Stimulated activated naive CD8-positive, alpha-beta T cell treated with anti-CD3 and anti-CD28 coated beads, Interleukin-15, Interleukin-2, amounts not matched to agents 100 ng/mL and 50 ng/mL, for 24 hours (primary cell): Measurements from ENCODE around the gene KNDC1.
"Not testable (repeated sequence)": the region's sequence is repeated elsewhere in the genome, so short reads cannot be mapped to it uniquely, and the experiment has no call there.

Experiments
- H3K27ac Mint-ChIP-seq: one replicate; pipeline ENCODE4 v1.8.0; 2021; ENCODE audit warnings: mild to moderate bottlenecking, mixed read lengths
- H3K27me3 Mint-ChIP-seq: one replicate; pipeline ENCODE4 v1.8.0; 2021; ENCODE audit warnings: mixed read lengths
- H3K36me3 Mint-ChIP-seq: one replicate; pipeline ENCODE4 v1.8.0; 2021; ENCODE audit warnings: low read depth, mixed read lengths
- H3K4me1 Mint-ChIP-seq: one replicate; pipeline ENCODE4 v1.8.0; 2021; ENCODE audit warnings: low read depth, mixed read lengths
- H3K4me3 Mint-ChIP-seq: one replicate; pipeline ENCODE4 v1.8.0; 2021; ENCODE audit warnings: mild to moderate bottlenecking, mixed read lengths
- H3K9me3 Mint-ChIP-seq: one replicate; pipeline ENCODE4 v1.8.0; 2021; ENCODE audit warnings: mixed read lengths

The KNDC1 gene

DNA sequence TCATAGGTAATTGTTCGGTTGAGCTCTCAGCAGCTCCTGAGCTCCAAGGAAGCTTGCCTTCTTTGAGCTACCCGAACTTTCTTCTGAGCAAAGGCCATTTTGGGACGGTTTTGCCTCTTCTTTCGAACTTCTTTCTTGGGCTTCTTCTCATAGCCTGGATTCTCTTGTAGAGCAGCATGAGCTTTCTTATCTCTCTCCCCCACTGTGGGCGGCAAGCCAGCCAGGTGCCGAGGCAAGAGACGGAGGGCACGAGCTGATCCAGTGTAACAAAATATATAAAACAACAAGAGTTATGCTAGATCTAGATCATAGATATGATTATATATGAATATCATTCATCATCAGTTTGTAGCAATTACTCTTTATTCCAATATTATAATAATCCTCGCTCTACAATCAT, 16.5 kb upstream of the KNDC1 start:
- Mint-ChIP-seq H3K4me1 (peaks cover 11% of the 10 kb centered on the region), H3K27ac (peak overlapping the region; percentile 60)

GRCh38 chr10:133144771-133145170, 15.2 kb upstream of the KNDC1 start:
- Mint-ChIP-seq H3K4me1 (peaks cover 11% of the 10 kb centered on the region), H3K27ac (no peak overlapping the region), H3K27me3 (peaks cover 60% of the 10 kb centered on the region), H3K4me3 (no peak overlapping the region), H3K9me3 (no peaks in the 10 kb centered on the region), H3K36me3 (no peaks in the 10 kb centered on the region)

More for the DNA sequence above, 16.5 kb upstream of the KNDC1 start:
- Mint-ChIP-seq H3K27me3 (peaks cover 48% of the 10 kb centered on the region), H3K4me3 (no peak overlapping the region), H3K36me3 (no peaks in the 10 kb centered on the region), H3K9me3 (no peaks in the 10 kb centered on the region)

DNA sequence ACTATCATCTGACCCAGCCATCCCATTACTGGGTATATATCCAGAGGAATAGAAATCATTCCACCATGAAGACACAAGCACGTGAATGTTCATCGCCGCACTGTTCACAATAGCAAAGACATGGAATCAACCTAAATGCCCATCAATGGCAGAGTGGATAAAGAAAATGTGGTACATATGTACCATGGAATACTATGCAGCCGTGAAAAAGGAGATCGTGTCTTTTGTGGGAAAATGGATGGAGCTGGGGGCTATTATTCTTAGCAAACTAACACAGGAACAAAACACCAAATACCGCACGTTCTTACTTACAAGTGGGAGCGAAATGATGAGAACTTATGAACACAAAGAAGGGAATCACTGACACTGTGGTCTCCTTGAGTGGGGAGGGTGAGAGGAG, 9.8 kb upstream of the KNDC1 start:
- H3K9me3 Mint-ChIP-seq = no peaks in the 10 kb centered on the region
- H3K4me3 Mint-ChIP-seq = no peak overlapping the region
- no peaks in the 10 kb centered on the region for H3K36me3 Mint-ChIP-seq
- no peaks in the 10 kb centered on the region for H3K4me1 Mint-ChIP-seq
- no peak overlapping the region for H3K27ac Mint-ChIP-seq
- peaks cover 56% of the 10 kb centered on the region for H3K27me3 Mint-ChIP-seq

- H3K4me1 Mint-ChIP-seq = no peaks in the 10 kb centered on the region
- H3K9me3 Mint-ChIP-seq = no peaks in the 10 kb centered on the region
- peaks cover 52% of the 10 kb centered on the region for H3K27me3 Mint-ChIP-seq
- H3K4me3 Mint-ChIP-seq = no peak overlapping the region
- no peak overlapping the region for H3K27ac Mint-ChIP-seq
- H3K36me3 Mint-ChIP-seq = no peaks in the 10 kb centered on the region
Observed at GRCh38 chr10:133150656-133151055, 9.4 kb upstream of the KNDC1 start.

DNA sequence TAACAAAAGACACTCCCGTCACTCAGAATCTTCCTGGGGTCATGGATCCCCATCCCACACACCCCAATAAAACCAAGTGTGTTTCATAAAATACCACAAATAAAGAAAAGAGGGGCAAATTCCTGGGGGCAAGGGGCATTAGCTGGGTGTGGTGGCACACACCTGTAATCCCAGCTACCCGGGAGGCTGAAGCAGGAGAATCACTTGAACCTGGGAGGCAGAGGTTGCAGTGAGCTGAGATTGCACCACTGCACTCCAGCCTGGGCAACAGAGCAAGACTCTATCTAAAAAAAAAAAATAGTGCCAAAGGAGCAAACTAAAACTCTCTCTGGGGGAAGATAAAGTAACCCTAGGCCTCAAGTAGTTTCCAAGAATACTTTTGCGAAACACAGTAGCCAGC, 8.9 kb upstream of the KNDC1 start:
- not testable (repeated sequence) for H3K4me3 Mint-ChIP-seq, H3K27ac Mint-ChIP-seq, H3K36me3 Mint-ChIP-seq, H3K4me1 Mint-ChIP-seq, H3K9me3 Mint-ChIP-seq
- H3K27me3 Mint-ChIP-seq = peaks cover 52% of the 10 kb centered on the region

DNA sequence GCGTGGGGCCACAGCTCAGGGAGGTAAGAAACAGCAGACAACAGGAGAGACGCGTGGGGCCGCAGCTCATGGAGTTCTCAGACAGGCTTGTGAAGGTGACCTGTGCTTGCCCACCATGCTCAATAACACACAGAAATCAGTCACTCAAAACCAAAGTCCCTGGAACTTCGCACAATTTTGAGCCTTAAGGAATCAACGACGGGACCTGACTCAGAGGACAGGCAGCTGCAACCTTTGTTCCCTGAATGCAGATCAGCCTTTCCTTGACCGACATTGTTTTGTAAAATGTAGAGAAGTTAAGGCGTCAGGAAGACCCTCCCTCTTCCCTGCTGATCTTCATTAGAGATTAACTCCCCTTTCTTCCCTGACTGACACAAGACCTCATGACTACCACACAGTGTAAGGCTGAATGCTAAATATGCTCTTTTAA, 8.5 kb upstream of the KNDC1 start:
- H3K27me3 Mint-ChIP-seq = peaks cover 47% of the 10 kb centered on the region
- H3K4me1 Mint-ChIP-seq = no peaks in the 10 kb centered on the region
- no peaks in the 10 kb centered on the region for H3K36me3 Mint-ChIP-seq
- H3K9me3 Mint-ChIP-seq = no peaks in the 10 kb centered on the region
- H3K4me3 Mint-ChIP-seq = no peak overlapping the region
- H3K27ac Mint-ChIP-seq = no peak overlapping the region

DNA sequence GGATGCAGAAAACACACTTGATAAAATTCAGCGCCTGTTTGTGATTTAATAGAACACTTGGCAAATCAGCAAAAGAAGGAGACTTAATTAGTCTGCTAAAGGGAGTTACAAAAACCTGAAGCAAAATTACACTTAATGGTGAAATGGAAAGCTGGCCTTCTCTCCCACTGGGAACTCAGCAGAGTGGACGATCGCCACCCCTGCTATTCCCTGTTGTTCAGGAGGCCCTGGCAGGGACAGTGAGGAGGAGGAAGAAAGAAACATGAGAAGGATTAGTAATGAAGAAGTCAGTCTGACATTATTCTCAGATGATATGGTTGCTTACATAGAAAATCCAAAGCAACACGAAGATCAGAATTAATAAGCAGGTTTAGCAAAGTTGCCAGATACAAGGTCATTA, 5.6 kb upstream of the KNDC1 start:
- Mint-ChIP-seq H3K27me3 (peaks cover 19% of the 10 kb centered on the region), H3K9me3 (no peaks in the 10 kb centered on the region), H3K36me3 (no peaks in the 10 kb centered on the region), H3K27ac (no peak overlapping the region), H3K4me3 (no peak overlapping the region), H3K4me1 (no peaks in the 10 kb centered on the region)

DNA sequence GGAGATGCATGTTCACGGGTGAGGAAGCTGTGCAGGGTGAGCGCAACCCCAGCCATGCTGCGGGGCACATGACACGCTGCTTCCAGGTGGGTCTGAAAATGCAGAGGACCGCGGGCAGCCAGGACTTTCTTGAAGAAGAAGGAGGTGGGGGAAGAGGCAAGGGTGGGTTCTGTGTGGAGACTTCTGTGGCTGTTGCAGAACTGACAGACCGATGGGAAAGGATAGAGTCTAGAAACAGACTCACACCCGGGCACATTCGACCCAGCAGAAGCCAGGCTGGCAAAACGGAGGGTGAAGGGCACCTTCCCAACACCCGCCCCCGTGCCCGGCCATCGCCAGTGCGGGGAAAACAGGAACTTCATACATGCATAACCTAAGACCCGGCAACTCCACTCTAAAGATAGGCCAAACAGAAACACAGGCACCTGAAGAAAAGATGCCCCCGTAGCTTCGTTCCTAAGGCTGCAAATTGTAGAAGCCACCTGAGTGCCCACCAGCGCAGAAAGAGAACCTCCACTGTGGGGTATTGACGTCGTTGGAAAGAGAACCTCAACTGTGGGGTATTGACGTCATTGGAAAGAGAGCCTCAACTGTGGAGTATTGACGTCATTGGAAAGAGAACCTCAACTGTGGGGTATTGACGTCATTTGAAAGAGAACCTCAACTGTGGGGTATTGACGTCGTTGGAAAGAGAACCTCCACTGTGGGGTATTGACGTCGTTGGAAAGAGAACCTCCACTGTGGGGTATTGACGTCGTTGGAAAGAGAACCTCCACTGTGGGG, 4.8 kb upstream of the KNDC1 start:
- no peaks in the 10 kb centered on the region for H3K9me3 Mint-ChIP-seq
- no peaks in the 10 kb centered on the region for H3K36me3 Mint-ChIP-seq
- no peak overlapping the region for H3K27ac Mint-ChIP-seq
- H3K27me3 Mint-ChIP-seq = peaks cover 11% of the 10 kb centered on the region
- no peaks in the 10 kb centered on the region for H3K4me1 Mint-ChIP-seq
- H3K4me3 Mint-ChIP-seq = no peak overlapping the region

DNA sequence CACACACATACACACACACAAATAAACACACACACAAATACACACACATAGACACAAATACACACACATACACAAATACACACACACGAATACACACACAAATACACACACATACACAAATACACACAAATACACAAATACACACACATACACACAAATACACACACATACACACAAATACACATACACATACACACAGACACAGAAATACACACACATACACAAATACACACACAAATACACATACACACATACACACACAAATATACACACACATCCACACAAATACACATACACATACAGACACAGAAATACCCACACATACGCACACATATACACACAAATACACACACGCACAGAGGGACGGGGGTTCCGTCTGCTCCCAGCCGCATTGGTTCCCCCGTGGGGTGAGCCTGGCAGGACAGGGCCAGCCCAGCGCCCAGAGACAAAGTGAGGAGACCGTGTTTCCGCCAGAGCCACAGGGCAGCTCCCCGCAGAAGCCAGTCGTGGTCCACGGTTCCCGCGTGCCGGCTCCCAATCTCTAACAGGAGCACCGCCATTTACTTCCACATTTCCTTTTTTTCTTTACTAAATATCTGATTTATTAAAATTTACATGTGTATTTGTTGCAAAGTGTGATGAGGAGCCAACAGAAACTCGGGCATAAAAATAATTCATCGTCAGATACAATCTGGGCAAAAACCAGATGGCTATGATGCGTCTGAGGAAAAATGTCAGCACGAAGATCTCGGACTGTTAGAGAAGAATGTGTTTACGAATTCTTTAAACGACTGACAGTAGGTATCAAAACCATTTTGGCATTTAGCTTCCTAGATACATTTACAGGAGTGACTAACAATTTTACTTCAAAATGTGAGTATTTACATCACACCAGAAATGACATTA, 3.1 kb upstream of the KNDC1 start:
- Mint-ChIP-seq H3K4me1 (no peaks in the 10 kb centered on the region), H3K36me3 (no peaks in the 10 kb centered on the region)

DNA sequence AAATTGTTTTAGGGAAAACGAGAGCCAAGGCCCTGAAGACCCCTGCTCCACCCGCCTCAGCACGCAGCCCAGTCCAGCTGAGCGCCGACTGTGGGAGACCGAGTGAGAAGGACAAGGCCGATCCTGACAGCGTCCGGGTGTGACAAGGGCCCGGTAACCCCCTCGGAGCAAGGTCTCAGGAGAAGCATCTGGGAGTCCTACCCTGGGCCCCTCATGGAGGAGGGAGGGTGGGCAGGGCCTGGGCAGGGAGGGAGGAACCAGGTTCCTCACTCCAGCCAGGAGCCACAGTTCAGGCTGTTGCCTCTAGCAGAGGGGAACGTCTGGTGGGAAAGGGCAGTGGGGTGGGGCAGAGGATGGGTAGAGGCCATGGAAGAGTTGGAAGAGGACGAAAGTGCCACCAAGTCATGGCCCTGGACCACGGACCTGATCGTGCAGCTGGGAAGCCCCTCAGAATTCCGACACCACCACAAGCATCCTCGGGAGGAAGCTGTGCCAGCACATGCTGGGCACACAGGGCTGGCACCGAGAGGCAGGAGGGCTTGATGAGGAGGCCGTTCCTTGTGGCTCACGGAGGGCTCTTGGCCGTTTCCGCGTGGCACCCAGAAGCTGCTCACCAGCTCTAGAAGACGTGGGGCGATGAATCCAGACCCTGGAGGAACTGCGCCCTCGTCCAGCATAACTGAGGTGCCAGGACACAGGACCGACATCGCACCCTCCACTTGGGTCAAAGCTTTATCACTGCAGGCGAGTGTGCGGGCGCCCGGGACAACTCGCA, 2.2 kb upstream of the KNDC1 start:
- no peaks in the 10 kb centered on the region for H3K4me1 Mint-ChIP-seq
- H3K4me3 Mint-ChIP-seq = no peak overlapping the region
- H3K36me3 Mint-ChIP-seq = no peaks in the 10 kb centered on the region
- no peak overlapping the region for H3K27ac Mint-ChIP-seq
- H3K27me3 Mint-ChIP-seq = peaks cover 15% of the 10 kb centered on the region
- no peaks in the 10 kb centered on the region for H3K9me3 Mint-ChIP-seq

More for the DNA sequence above, 3.1 kb upstream of the KNDC1 start:
- no peaks in the 10 kb centered on the region for H3K9me3 Mint-ChIP-seq
- H3K4me3 Mint-ChIP-seq = no peak overlapping the region
- no peak overlapping the region for H3K27ac Mint-ChIP-seq
- peaks cover 11% of the 10 kb centered on the region for H3K27me3 Mint-ChIP-seq

- Mint-ChIP-seq H3K27me3 (peaks cover 17% of the 10 kb centered on the region), H3K4me1 (no peaks in the 10 kb centered on the region), H3K4me3 (no peak overlapping the region), H3K9me3 (no peaks in the 10 kb centered on the region), H3K36me3 (no peaks in the 10 kb centered on the region), H3K27ac (no peak overlapping the region)
Observed at GRCh38 chr10:133158437-133158755, 1.6 kb upstream of the KNDC1 start.

- H3K4me3 Mint-ChIP-seq = no peak overlapping the region
Observed at GRCh38 chr10:133158756-133159610, 1.0 kb upstream of the KNDC1 start.

DNA sequence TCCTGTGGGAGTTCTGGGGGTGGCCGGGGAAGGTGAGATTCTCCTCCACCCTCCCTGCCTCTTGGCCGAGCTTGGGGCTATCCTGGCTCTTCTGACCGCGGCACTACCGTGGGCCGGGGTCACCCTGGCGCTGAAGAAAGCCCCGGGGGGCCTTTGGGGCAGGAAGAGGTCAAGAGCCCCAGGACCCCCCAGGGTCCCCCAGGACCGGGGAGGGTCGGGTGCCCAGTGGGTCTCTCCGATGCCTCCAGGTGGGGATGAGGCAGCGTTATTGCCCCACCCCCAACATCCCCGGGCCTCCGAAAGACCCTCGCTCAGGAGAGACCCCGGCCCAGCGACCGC, 439 bp upstream of the KNDC1 start:
- H3K4me3 Mint-ChIP-seq = no peak overlapping the region
- H3K27ac Mint-ChIP-seq = no peak overlapping the region
- no peaks in the 10 kb centered on the region for H3K36me3 Mint-ChIP-seq
- H3K9me3 Mint-ChIP-seq = no peaks in the 10 kb centered on the region
- H3K27me3 Mint-ChIP-seq = peaks cover 17% of the 10 kb centered on the region
- H3K4me1 Mint-ChIP-seq = no peaks in the 10 kb centered on the region

More at GRCh38 chr10:133158756-133159610, 1.0 kb upstream of the KNDC1 start:
- Mint-ChIP-seq H3K27me3 (peaks cover 17% of the 10 kb centered on the region), H3K36me3 (no peaks in the 10 kb centered on the region), H3K4me1 (no peaks in the 10 kb centered on the region), H3K27ac (no peak overlapping the region), H3K9me3 (no peaks in the 10 kb centered on the region)

- Mint-ChIP-seq H3K36me3 (no peaks in the 10 kb centered on the region), H3K27ac (no peak overlapping the region), H3K4me1 (no peaks in the 10 kb centered on the region), H3K27me3 (peaks cover 17% of the 10 kb centered on the region), H3K9me3 (no peaks in the 10 kb centered on the region), H3K4me3 (peak overlapping the region; percentile 47)
Observed at GRCh38 chr10:133160826-133161471, 930 bp downstream of the KNDC1 start.
